MM.1S (cell line): Measurements from ENCODE around the gene TTYH1.

Source experiments
- DNase-seq: peaks from one replicate; pipeline ENCODE4 v3.0.0-alpha.2; 2015
- H2AFZ ChIP-seq: fragments of 300-600 bp; sonication (generic); 2 replicates; pipeline ENCODE4 v1.6.0; 2016; ENCODE audit warnings: antibody characterized with exemption, low read length
- H3F3A ChIP-seq: fragments of 300-600 bp; sonication (generic); 2 replicates; pipeline ENCODE4 v1.6.1; 2016; ENCODE audit warnings: mild to moderate bottlenecking, antibody characterized with exemption, low read length, moderate library complexity, mixed read lengths; ENCODE audit not compliant: insufficient read depth
- H3K27ac ChIP-seq: fragments of 300-600 bp; sonication (generic); 2 replicates; pipeline ENCODE4 v1.5.1; 2016; ENCODE audit warnings: mild to moderate bottlenecking, low read length
- H3K27me3 ChIP-seq: fragments of 300-600 bp; sonication (generic); replicated peaks from 2 replicates; pipeline ENCODE4 v1.6.0; 2016; ENCODE audit warnings: low read length; ENCODE audit not compliant: insufficient read depth
- H3K36me3 ChIP-seq: fragments of 300-600 bp; sonication (generic); replicated peaks from 2 replicates; pipeline ENCODE4 v1.6.1; 2016; ENCODE audit warnings: mild to moderate bottlenecking, low read length, mixed read lengths; ENCODE audit not compliant: insufficient read depth
- H3K4me1 ChIP-seq: fragments of 300-600 bp; sonication (generic); 2 replicates; pipeline ENCODE4 v1.6.1; 2016; ENCODE audit warnings: low read length, mixed read lengths
- H3K4me2 ChIP-seq: fragments of 300-600 bp; sonication (generic); 2 replicates; pipeline ENCODE4 v1.6.0; 2016; ENCODE audit warnings: low read depth, low read length
- H3K4me3 ChIP-seq: fragments of 300-600 bp; sonication (generic); 2 replicates; pipeline ENCODE4 v1.5.1; 2016; ENCODE audit warnings: low read length, mixed read lengths
- H3K79me2 ChIP-seq: fragments of 300-600 bp; sonication (generic); 2 replicates; pipeline ENCODE4 v1.6.1; 2016; ENCODE audit warnings: mixed run types, low read length, mixed read lengths
- H3K9ac ChIP-seq: fragments of 300-600 bp; sonication (generic); 2 replicates; pipeline ENCODE4 v1.6.1; 2016; ENCODE audit warnings: low read length, mixed read lengths
- H3K9me2 ChIP-seq: fragments of 300-600 bp; sonication (generic); replicated peaks from 2 replicates; pipeline ENCODE4 v1.6.1; 2016; ENCODE audit warnings: mild to moderate bottlenecking, low read length, mixed read lengths; ENCODE audit not compliant: insufficient read depth
- H3K9me3 ChIP-seq: fragments of 300-600 bp; sonication (generic); replicated peaks from 2 replicates; pipeline ENCODE4 v1.6.1; 2016; ENCODE audit warnings: mild to moderate bottlenecking, low read length, mixed read lengths; ENCODE audit not compliant: insufficient read depth
- H4K20me1 ChIP-seq: fragments of 300-600 bp; sonication (generic); 2 replicates; pipeline ENCODE4 v1.6.1; 2016; ENCODE audit warnings: mild to moderate bottlenecking, low read length, moderate library complexity, mixed read lengths; ENCODE audit not compliant: insufficient read depth
- EZH2 ChIP-seq: fragments of 300-600 bp; sonication (generic); optimal IDR thresholded peaks from 2 replicates; pipeline ENCODE3; 2017; ENCODE audit warnings: low read depth, mild to moderate bottlenecking, antibody characterized with exemption, low read length, mixed read lengths
- EZH2phosphoT487 ChIP-seq: fragments of 300-600 bp; sonication (generic); IDR thresholded peaks from 2 replicates; pipeline ENCODE4 v1.6.1; 2018; ENCODE audit warnings: antibody characterized with exemption, low read length
- TF ChIP-seq, protein P1 (sequence below): fragments of 300-600 bp; sonication (generic); IDR thresholded peaks from 2 replicates; pipeline ENCODE4 v1.5.1; 2016; ENCODE audit warnings: antibody characterized with exemption, low read length, mixed read lengths

The TTYH1 gene

GRCh38 chr19:54456423-54457373 lies 41.4 kb downstream of the TTYH1 start:
- no peak overlapping the region for H2AFZ ChIP-seq
- H3K27me3 ChIP-seq = no peaks in the 10 kb centered on the region
- H3K9me3 ChIP-seq = no peaks in the 10 kb centered on the region
- H3F3A ChIP-seq = peaks cover 7% of the 10 kb centered on the region; the same call in 1 of the 2 replicates
- H3K4me1 ChIP-seq = no peaks in the 10 kb centered on the region
- H3K79me2 ChIP-seq = peaks cover 71% of the 10 kb centered on the region
- no peak overlapping the region for H3K9ac ChIP-seq
- no peaks in the 10 kb centered on the region for H3K9me2 ChIP-seq
- H3K36me3 ChIP-seq = peaks cover 31% of the 10 kb centered on the region
- H3K4me2 ChIP-seq = no peak overlapping the region
- H4K20me1 ChIP-seq = peaks cover 10% of the 10 kb centered on the region
- no peak for TF ChIP-seq EZH2
- no peak overlapping the region for H3K27ac ChIP-seq
- H3K4me3 ChIP-seq = no peak overlapping the region
- DNase-seq = no peak

GRCh38 chr19:54457773-54458647 lies 42.7 kb downstream of the TTYH1 start:
- Histone ChIP-seq H3K4me3 (no peak overlapping the region), H3K9me3 (no peaks in the 10 kb centered on the region), H3K4me2 (no peak overlapping the region), H3K9ac (no peak overlapping the region), H2AFZ (no peak overlapping the region), H3K79me2 (peaks cover 64% of the 10 kb centered on the region), H3K4me1 (peaks cover 5% of the 10 kb centered on the region; the same call in 1 of the 2 replicates), H3F3A (peaks cover 7% of the 10 kb centered on the region; the same call in 1 of the 2 replicates), H3K36me3 (peaks cover 23% of the 10 kb centered on the region), H4K20me1 (peaks cover 6% of the 10 kb centered on the region), H3K27ac (no peak overlapping the region), H3K27me3 (no peaks in the 10 kb centered on the region), H3K9me2 (no peaks in the 10 kb centered on the region)
- TF ChIP-seq, protein P1, sequence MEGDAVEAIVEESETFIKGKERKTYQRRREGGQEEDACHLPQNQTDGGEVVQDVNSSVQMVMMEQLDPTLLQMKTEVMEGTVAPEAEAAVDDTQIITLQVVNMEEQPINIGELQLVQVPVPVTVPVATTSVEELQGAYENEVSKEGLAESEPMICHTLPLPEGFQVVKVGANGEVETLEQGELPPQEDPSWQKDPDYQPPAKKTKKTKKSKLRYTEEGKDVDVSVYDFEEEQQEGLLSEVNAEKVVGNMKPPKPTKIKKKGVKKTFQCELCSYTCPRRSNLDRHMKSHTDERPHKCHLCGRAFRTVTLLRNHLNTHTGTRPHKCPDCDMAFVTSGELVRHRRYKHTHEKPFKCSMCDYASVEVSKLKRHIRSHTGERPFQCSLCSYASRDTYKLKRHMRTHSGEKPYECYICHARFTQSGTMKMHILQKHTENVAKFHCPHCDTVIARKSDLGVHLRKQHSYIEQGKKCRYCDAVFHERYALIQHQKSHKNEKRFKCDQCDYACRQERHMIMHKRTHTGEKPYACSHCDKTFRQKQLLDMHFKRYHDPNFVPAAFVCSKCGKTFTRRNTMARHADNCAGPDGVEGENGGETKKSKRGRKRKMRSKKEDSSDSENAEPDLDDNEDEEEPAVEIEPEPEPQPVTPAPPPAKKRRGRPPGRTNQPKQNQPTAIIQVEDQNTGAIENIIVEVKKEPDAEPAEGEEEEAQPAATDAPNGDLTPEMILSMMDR = no peak
- TF ChIP-seq EZH2phosphoT487 (no peak), EZH2 (no peak)
- no peak for DNase-seq

- TF ChIP-seq, protein P1 = no peak
- TF ChIP-seq EZH2phosphoT487 = no peak
- Histone ChIP-seq H3K36me3 (peaks cover 18% of the 10 kb centered on the region), H3K9me3 (no peaks in the 10 kb centered on the region), H3K79me2 (peaks cover 57% of the 10 kb centered on the region), H3K4me2 (no peak overlapping the region), H3K4me1 (peaks cover 5% of the 10 kb centered on the region; the same call in 1 of the 2 replicates), H3K9ac (no peak overlapping the region), H3F3A (peaks cover 7% of the 10 kb centered on the region; the same call in 1 of the 2 replicates), H3K9me2 (no peaks in the 10 kb centered on the region), H3K27me3 (no peaks in the 10 kb centered on the region), H3K27ac (no peak overlapping the region), H4K20me1 (peaks cover 6% of the 10 kb centered on the region), H2AFZ (no peak overlapping the region), H3K4me3 (no peak overlapping the region)
- DNase-seq = no peak
Measured at GRCh38 chr19:54458648-54459281, 43.5 kb downstream of the TTYH1 start.
